Caki2 (cell line): ENCODE results near the gene ALDH3B1. TPM values are rescaled to one million over a fixed set of nuclear protein-coding genes. Genes with fewer than 3 reads are reported as not detected.

Experiments
- total RNA-seq: library from RNA; depleted of rRNA; stranded (reverse); fragments of >200 nt; shearing (Covaris generic); gene quantifications from 2 replicates; pipeline ENCODE4 v1.2.3, GENCODE V29; 2014; ENCODE audit warnings: low replicate concordance; rRNA removed

The ALDH3B1 gene
- total RNA-seq, 1 experiment from 2014 or later: 85.5 TPM

Other genes starting within 250 kb of the ALDH3B1 start
- gene UNC93B1, start 6.2 kb upstream of the ALDH3B1 start, total RNA-seq: 44.3 and 60.6 TPM in 2 replicates
- 129 and 207 TPM in 2 replicates for gene NDUFS8, start 20.4 kb downstream of the ALDH3B1 start, total RNA-seq
- 23.9 and 24.0 TPM in 2 replicates for gene TCIRG1, start 28.7 kb downstream of the ALDH3B1 start, total RNA-seq
- 24.0 and 41.2 TPM in 2 replicates for gene CHKA, start 111.1 kb downstream of the ALDH3B1 start, total RNA-seq
- gene KMT5B, start 203.0 kb downstream of the ALDH3B1 start, total RNA-seq: 2.2 and 3.8 TPM in 2 replicates